GM20000 (cell line): ENCODE data around the gene UBE2U.

Source experiments
- DNase-seq: peaks from one replicate; pipeline ENCODE4 v3.0.0; 2012; ENCODE audit warnings: low spot score
- TF ChIP-seq, protein P1 (sequence below): IDR thresholded peaks from 2 replicates; pipeline ENCODE4 v1.5.1; 2012; ENCODE audit warnings: mild to moderate bottlenecking, control low read depth; ENCODE audit errors: extremely low read depth, missing control alignments

The UBE2U gene

DNA sequence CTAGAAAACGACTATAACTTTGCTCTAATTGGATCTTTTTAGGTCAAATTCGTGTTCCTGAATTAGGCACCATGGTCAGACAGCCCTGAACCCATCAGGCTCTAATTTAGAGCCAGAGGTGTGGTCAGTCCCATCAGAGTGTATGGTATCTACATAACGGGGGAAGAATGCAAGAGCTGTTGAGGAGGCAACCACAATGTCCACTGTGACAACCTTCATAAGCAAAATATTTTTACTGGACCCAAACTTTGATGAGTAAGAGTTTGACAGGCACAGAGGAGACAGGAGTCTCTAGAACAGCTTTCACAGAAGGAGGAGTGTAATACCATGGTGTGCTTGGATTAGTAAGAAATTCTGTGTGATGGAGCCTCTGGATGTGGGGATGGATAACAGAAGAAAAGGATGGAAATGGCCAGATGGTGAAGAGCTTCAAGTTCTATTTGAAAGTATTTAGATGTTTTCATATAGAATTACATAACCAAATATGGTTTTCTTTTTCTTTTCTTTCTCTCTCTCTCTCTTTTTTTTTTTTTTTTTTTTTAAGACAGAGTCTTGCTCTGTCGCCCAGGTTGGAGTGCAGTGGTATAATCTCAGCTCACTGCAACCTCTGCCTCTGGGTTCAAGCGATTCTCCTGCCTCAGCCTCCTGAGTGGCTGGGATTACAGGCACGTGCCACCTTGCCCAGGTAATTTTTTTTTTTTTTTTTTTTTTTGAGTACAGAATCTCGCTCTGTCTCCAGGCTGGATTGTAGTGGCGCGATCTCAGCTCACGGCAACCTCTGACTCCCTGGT, 24.9 kb downstream of the UBE2U start:
- no peak for DNase-seq

DNA sequence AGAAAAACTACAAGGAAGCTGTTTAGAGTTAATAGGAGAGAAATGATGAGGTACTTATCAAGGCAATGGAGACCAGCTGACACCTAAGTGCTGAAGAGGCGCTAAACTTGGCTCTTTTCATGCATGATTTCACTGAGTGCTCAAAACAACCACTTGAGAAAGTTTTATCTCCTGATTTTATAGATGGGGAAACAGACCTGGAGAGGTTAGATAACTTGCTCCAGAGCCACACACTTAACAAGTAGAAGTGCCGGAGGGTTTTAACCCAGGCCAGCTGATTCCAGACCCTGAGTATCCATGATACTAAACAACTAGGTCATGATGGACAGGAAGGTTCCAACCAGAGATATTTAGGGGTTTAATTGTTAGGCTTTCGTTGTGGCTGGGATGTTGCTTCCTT, 25.9 kb downstream of the UBE2U start:
- no peak for DNase-seq

More for the DNA sequence above, 24.9 kb downstream of the UBE2U start:
- TF ChIP-seq, protein P1, sequence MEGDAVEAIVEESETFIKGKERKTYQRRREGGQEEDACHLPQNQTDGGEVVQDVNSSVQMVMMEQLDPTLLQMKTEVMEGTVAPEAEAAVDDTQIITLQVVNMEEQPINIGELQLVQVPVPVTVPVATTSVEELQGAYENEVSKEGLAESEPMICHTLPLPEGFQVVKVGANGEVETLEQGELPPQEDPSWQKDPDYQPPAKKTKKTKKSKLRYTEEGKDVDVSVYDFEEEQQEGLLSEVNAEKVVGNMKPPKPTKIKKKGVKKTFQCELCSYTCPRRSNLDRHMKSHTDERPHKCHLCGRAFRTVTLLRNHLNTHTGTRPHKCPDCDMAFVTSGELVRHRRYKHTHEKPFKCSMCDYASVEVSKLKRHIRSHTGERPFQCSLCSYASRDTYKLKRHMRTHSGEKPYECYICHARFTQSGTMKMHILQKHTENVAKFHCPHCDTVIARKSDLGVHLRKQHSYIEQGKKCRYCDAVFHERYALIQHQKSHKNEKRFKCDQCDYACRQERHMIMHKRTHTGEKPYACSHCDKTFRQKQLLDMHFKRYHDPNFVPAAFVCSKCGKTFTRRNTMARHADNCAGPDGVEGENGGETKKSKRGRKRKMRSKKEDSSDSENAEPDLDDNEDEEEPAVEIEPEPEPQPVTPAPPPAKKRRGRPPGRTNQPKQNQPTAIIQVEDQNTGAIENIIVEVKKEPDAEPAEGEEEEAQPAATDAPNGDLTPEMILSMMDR = no peak

DNA sequence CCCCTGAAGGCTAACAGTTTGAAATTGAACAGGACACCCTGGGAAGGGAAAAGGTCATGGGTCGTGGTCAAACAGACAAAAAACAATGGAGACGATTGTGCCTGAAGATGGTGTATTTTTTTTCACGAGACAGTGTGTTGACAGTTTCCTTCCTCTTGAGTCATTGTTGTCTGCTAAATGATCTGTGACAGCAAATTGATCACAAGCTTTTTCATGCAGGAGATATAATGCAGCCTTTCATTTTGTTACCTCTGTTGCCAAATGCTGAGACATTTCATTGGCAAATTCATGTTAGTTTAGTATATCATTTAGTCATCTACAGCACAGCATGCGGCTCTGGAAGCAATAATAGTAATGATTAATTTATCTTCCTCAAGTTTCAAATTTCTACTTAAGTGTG, 27.7 kb downstream of the UBE2U start:
- no peak for DNase-seq
- TF ChIP-seq, protein P1 = no peak

More for the DNA sequence above, 25.9 kb downstream of the UBE2U start:
- TF ChIP-seq, protein P1 = no peak

DNA sequence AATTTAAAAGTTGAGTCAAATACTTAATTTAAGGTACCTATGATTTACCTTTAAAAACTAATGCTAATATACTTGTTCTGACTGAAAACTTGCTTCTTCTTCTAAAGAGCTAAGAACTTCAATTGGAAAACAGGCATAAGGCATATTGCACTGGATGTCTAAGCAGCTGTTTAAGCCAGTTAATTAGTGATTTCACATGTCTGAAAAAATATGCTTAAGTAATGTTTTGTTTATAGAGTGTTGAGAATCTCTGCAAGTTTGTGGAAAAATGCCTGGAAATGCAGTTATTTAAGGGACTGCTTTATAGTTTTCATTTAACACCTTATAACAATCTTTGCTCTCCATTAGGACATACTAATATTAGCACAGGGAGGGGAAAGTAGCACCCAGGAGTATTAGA, 28.2 kb downstream of the UBE2U start:
- TF ChIP-seq, protein P1 = no peak
- no peak for DNase-seq

DNA sequence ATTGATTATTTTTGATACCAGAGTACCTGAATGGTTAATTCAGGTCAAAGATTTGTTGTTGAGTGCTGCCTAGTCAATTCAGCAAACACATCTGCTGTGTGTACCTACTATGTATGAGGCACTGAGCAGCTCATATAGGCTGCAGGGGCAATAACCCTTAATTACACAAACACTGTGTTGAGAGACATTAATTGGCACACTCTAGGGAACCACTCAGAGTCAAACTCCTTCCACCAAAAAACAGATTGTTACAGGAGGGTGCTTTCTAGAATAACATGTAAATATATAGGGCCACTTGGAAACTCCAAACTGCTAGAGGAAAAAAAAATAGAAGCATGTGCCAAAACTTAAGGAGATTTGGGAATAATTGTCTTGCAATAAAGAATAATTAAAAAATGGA, 31.3 kb downstream of the UBE2U start:
- TF ChIP-seq, protein P1 = no peak
- no peak for DNase-seq

DNA sequence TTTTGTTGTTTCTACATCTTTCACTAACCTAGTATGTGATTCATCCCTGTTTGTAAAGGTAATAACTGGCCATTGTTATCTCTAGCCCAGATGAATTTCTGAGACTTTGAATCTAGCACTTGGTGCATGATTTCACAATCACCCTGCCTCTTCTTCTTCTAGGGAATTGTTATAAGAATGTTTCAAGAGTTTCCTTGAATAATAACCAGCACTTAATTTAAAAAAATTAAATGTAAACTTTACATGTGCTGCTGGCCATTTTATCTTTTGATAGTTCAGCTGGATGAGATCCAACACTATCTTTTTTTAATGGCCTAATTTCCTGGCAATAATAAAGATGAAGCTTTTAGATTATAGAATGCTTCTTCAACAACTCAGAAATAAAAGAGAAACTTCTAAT, 31.8 kb downstream of the UBE2U start:
- DNase-seq = no peak
- TF ChIP-seq, protein P1 = no peak

DNA sequence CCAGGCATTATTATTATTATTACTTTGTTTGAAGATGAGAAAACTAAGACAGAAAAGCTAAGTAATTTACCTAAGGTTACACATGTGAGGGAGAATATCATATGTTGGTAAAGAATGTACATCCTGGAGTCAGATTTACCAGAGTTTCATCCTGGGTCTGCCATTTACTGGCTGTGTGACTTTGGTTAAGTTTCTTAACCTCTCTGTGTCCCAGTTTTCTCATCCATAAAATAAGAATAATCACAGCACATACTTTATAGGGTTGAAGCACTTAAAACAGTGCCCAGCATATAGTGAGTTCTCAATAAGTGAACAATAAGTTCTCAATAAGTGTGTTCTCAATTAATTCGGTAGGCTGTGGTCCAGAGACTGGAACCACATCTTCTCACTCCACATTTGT, 32.5 kb downstream of the UBE2U start:
- no peak for DNase-seq
- TF ChIP-seq, protein P1 = no peak
